Neural progenitor cell (in vitro differentiated cells): ENCODE data around the gene SPTSSA. TPM values are rescaled to one million over a fixed set of nuclear protein-coding genes. Genes with fewer than 3 reads are reported as not detected.

ENCODE experiments used
- DNase-seq: peaks from one replicate; pipeline ENCODE4 v3.0.0-alpha.2; 2016; ENCODE audit warnings: low spot score
- H2AFZ ChIP-seq: fragments of 200-600 bp; sonication (generic); replicated peaks from 2 replicates; pipeline ENCODE4 v1.6.1; 2016; ENCODE audit warnings: antibody characterized with exemption
- H3F3A ChIP-seq: fragments of 200-600 bp; sonication (generic); 2 replicates; pipeline ENCODE4 v1.6.1; 2016; ENCODE audit warnings: antibody characterized with exemption, low read depth
- H3K27ac ChIP-seq: fragments of 200-600 bp; sonication (generic); 2 replicates; pipeline ENCODE4 v1.5.1; 2016; ENCODE audit warnings: mild to moderate bottlenecking
- H3K27me3 ChIP-seq: fragments of 200-600 bp; sonication (generic); 2 replicates; pipeline ENCODE4 v1.6.1; 2016; ENCODE audit warnings: mild to moderate bottlenecking, moderate library complexity
- H3K36me3 ChIP-seq: fragments of 200-600 bp; sonication (generic); 2 replicates; pipeline ENCODE4 v1.5.1; 2016
- H3K4me1 ChIP-seq: fragments of 200-600 bp; sonication (generic); 2 replicates; pipeline ENCODE4 v1.6.1; 2016; ENCODE audit warnings: mixed run types
- H3K4me2 ChIP-seq: fragments of 200-600 bp; sonication (generic); 2 replicates; pipeline ENCODE4 v1.6.1; 2016
- H3K4me3 ChIP-seq: fragments of 200-600 bp; sonication (generic); 2 replicates; pipeline ENCODE4 v1.5.1; 2016
- H3K79me2 ChIP-seq: fragments of 200-600 bp; sonication (generic); 2 replicates; pipeline ENCODE4 v1.6.1; 2016; ENCODE audit warnings: low read depth
- H3K9ac ChIP-seq: fragments of 200-600 bp; sonication (generic); 2 replicates; pipeline ENCODE4 v1.6.1; 2016
- H3K9me3 ChIP-seq: fragments of 200-600 bp; sonication (generic); 2 replicates; pipeline ENCODE4 v1.5.1; 2016; ENCODE audit warnings: low read depth
- H4K20me1 ChIP-seq: fragments of 200-600 bp; sonication (generic); 2 replicates; pipeline ENCODE4 v1.6.1; 2016; ENCODE audit warnings: low read depth
- H3K27ac Mint-ChIP-seq: 3 replicates; pipeline ENCODE4 v1.8.0; 2021; ENCODE audit warnings: mixed read lengths
- H3K27me3 Mint-ChIP-seq: 2 replicates; pipeline ENCODE4 v1.8.0; 2022; ENCODE audit warnings: low read depth, mild to moderate bottlenecking, inconsistent platforms, moderate library complexity, mixed read lengths; ENCODE audit not compliant: insufficient read depth
- H3K36me3 Mint-ChIP-seq: 3 replicates; pipeline ENCODE4 v1.8.0; 2021; ENCODE audit warnings: mixed read lengths
- H3K4me1 Mint-ChIP-seq: 3 replicates; pipeline ENCODE4 v1.8.0; 2021; ENCODE audit warnings: mixed read lengths
- H3K4me3 Mint-ChIP-seq: 3 replicates; pipeline ENCODE4 v1.8.0; 2021; ENCODE audit warnings: mild to moderate bottlenecking, moderate library complexity, mixed read lengths
- H3K9me3 Mint-ChIP-seq: 3 replicates; pipeline ENCODE4 v1.8.0; 2020; ENCODE audit warnings: mixed read lengths
- EZH2 ChIP-seq: fragments of 200-600 bp; sonication (generic); IDR thresholded peaks from 2 replicates; pipeline ENCODE4 v1.6.1; 2017; ENCODE audit warnings: antibody characterized with exemption, mild to moderate bottlenecking, moderate library complexity
- EZH2phosphoT487 ChIP-seq: fragments of 200-600 bp; sonication (generic); IDR thresholded peaks from 2 replicates; pipeline ENCODE4 v1.6.1; 2017; ENCODE audit warnings: antibody characterized with exemption
- total RNA-seq: library from RNA; depleted of rRNA; stranded (reverse); fragments of >200 nt; gene quantifications from 2 replicates; pipeline ENCODE4 v1.2.3, GENCODE V29; 2015; ENCODE audit warnings: low replicate concordance
- TF ChIP-seq, protein P1 (sequence below): fragments of 200-600 bp; sonication (generic); IDR thresholded peaks from 2 replicates; pipeline ENCODE4 v1.5.1; 2017; ENCODE audit warnings: antibody characterized with exemption, mild to moderate bottlenecking

The SPTSSA gene
- total RNA-seq, 1 donor from 2014 or later, result 43.0 TPM

DNA sequence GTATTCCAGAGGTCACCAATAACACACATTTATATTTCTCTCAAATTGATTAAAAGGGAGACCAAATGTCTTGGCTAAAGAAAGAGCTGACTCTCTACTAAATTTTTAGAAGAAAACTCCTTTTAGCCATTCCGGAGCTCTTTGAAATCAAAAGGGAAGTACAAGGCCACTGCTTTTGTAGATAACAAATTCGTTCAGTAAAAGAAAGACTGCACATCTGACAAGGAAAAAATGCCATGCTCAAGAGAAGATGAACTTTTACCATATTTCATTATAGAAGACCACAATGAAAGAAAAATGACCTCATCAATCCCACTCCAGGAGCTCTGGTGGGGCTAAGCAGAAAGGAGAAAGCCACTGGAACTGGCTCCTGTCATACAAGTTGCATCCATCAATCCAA lies 57.6 kb downstream of the SPTSSA start:
- Histone ChIP-seq H3K79me2 (no peaks in the 10 kb centered on the region), H3K9ac (no peak overlapping the region), H3K4me1 (no peaks in the 10 kb centered on the region), H3K4me2 (no peak overlapping the region), H3F3A (no peaks in the 10 kb centered on the region), H3K27me3 (no peaks in the 10 kb centered on the region), H2AFZ (no peak overlapping the region), H3K4me3 (no peak overlapping the region), H3K9me3 (no peaks in the 10 kb centered on the region), H4K20me1 (no peaks in the 10 kb centered on the region), H3K27ac (no peak overlapping the region), H3K36me3 (no peaks in the 10 kb centered on the region)
- H3K36me3 Mint-ChIP-seq, result no peaks in the 10 kb centered on the region
- no peaks in the 10 kb centered on the region for H3K27me3 Mint-ChIP-seq
- H3K27ac Mint-ChIP-seq, result no peak overlapping the region
- no peak for DNase-seq
- H3K4me1 Mint-ChIP-seq, result no peaks in the 10 kb centered on the region
- TF ChIP-seq EZH2phosphoT487 (no peak), EZH2 (no peak)
- TF ChIP-seq, protein P1, sequence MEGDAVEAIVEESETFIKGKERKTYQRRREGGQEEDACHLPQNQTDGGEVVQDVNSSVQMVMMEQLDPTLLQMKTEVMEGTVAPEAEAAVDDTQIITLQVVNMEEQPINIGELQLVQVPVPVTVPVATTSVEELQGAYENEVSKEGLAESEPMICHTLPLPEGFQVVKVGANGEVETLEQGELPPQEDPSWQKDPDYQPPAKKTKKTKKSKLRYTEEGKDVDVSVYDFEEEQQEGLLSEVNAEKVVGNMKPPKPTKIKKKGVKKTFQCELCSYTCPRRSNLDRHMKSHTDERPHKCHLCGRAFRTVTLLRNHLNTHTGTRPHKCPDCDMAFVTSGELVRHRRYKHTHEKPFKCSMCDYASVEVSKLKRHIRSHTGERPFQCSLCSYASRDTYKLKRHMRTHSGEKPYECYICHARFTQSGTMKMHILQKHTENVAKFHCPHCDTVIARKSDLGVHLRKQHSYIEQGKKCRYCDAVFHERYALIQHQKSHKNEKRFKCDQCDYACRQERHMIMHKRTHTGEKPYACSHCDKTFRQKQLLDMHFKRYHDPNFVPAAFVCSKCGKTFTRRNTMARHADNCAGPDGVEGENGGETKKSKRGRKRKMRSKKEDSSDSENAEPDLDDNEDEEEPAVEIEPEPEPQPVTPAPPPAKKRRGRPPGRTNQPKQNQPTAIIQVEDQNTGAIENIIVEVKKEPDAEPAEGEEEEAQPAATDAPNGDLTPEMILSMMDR, result no peak
- H3K9me3 Mint-ChIP-seq, result no peaks in the 10 kb centered on the region
- no peak overlapping the region for H3K4me3 Mint-ChIP-seq

DNA sequence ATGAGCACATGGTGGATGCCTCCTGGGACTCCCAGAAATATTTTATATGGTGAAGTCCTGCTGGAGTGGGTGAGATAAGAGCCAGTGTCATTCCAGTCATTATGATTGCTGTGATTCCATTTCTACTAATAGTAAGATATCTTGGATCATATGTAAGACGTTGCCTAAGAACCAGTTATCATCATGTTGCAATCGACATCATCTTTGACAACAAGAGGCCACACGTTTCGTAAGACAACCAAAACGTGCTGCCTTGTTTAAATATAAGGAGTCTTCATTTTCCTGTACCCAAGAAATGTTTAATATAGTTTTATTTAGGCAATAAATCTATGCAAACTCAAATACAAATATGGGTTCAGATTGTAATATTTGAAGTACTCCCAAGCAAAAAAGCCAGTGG lies 58.4 kb downstream of the SPTSSA start:
- Mint-ChIP-seq H3K4me1 (no peaks in the 10 kb centered on the region), H3K4me3 (no peak overlapping the region), H3K27ac (no peak overlapping the region), H3K9me3 (no peaks in the 10 kb centered on the region), H3K36me3 (no peaks in the 10 kb centered on the region), H3K27me3 (no peaks in the 10 kb centered on the region)
- no peak for DNase-seq
- no peak for TF ChIP-seq EZH2
- TF ChIP-seq, protein P1, result no peak
- TF ChIP-seq EZH2phosphoT487, result no peak
- Histone ChIP-seq H3F3A (no peaks in the 10 kb centered on the region), H3K4me1 (no peaks in the 10 kb centered on the region), H3K4me3 (no peak overlapping the region), H2AFZ (no peak overlapping the region), H3K9ac (no peak overlapping the region), H3K27me3 (no peaks in the 10 kb centered on the region), H3K36me3 (no peaks in the 10 kb centered on the region), H3K9me3 (no peaks in the 10 kb centered on the region), H3K27ac (no peak overlapping the region), H3K79me2 (no peaks in the 10 kb centered on the region), H3K4me2 (no peak overlapping the region), H4K20me1 (no peaks in the 10 kb centered on the region)

DNA sequence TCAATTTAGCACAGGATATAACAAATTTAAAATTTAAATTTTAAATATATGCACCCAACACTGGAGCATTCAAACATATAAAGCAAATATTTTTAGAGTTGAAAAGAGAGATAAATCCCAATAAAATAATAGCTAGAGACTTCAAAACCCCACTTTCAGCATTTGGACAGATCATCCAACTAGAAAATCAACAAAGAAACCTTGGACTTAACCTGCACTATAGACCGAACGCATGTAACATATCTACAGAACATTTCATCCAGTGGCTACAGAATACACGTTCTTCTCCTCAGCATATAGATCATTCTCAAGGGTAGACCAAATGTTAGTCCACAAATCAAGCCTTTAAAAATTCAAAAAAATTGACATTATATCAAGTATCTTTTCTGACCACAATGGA lies 64.0 kb downstream of the SPTSSA start:
- H3K9me3 ChIP-seq, result no peaks in the 10 kb centered on the region
- no peaks in the 10 kb centered on the region for H4K20me1 ChIP-seq
- H3K4me2 ChIP-seq, result no peak overlapping the region
- no peak overlapping the region for H3K9ac ChIP-seq
- H3K27ac Mint-ChIP-seq, result no peak overlapping the region
- no peaks in the 10 kb centered on the region for H3K4me1 ChIP-seq
- H3K36me3 Mint-ChIP-seq, result no peaks in the 10 kb centered on the region
- TF ChIP-seq, protein P1, result no peak
- no peak for TF ChIP-seq EZH2
- no peak for TF ChIP-seq EZH2phosphoT487
- DNase-seq, result no peak
- H3K9me3 Mint-ChIP-seq, result peaks cover 5% of the 10 kb centered on the region
- peaks cover 2% of the 10 kb centered on the region for H3K27me3 Mint-ChIP-seq
- no peak overlapping the region for H3K4me3 ChIP-seq
- no peak overlapping the region for H3K4me3 Mint-ChIP-seq
- no peak overlapping the region for H3K27ac ChIP-seq
- no peaks in the 10 kb centered on the region for H3K79me2 ChIP-seq
- no peaks in the 10 kb centered on the region for H3K4me1 Mint-ChIP-seq
- H3K27me3 ChIP-seq, result no peaks in the 10 kb centered on the region
- no peaks in the 10 kb centered on the region for H3K36me3 ChIP-seq
- no peak overlapping the region for H2AFZ ChIP-seq
- no peaks in the 10 kb centered on the region for H3F3A ChIP-seq
